ENCODE results near the gene SIRT5. TPM values are rescaled to one million over a fixed set of nuclear protein-coding genes. Genes with fewer than 3 reads are reported as not detected.

Gene SIRT5
- total and polyA plus RNA-seq, 12 donors = 10.8 to 60.1 (median 46.2) TPM

- Histone ChIP-seq H3K36me3 (no peaks in the 10 kb centered on the region), H3K4me1 (peaks cover 0 to 20% (median 12%) of the 10 kb centered on the region in 9 donors), H3K4me3 (no peak overlapping the region), H3K9me3 (peaks cover 0 to 5% (median 0%) of the 10 kb centered on the region in 11 donors), H3K27ac (no peak overlapping the region), H3K27me3 (no peaks in the 10 kb centered on the region)
- ATAC-seq = no peak
- TF ChIP-seq, protein P1, sequence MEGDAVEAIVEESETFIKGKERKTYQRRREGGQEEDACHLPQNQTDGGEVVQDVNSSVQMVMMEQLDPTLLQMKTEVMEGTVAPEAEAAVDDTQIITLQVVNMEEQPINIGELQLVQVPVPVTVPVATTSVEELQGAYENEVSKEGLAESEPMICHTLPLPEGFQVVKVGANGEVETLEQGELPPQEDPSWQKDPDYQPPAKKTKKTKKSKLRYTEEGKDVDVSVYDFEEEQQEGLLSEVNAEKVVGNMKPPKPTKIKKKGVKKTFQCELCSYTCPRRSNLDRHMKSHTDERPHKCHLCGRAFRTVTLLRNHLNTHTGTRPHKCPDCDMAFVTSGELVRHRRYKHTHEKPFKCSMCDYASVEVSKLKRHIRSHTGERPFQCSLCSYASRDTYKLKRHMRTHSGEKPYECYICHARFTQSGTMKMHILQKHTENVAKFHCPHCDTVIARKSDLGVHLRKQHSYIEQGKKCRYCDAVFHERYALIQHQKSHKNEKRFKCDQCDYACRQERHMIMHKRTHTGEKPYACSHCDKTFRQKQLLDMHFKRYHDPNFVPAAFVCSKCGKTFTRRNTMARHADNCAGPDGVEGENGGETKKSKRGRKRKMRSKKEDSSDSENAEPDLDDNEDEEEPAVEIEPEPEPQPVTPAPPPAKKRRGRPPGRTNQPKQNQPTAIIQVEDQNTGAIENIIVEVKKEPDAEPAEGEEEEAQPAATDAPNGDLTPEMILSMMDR (IDR thresholded peaks at IDR 0.05) = no peak
- intact Hi-C loops (cut with DNase I) = no loop called here
- no peak for DNase-seq
Observed at GRCh38 chr6:13550656-13551055, 23.7 kb upstream of the SIRT5 start.

GRCh38 chr6:13553646-13554045, 20.8 kb upstream of the SIRT5 start:
- WGBS, 2 donors = 97 to 98% methylated on average over 1 of the region's 1 CpG
- no peak for ATAC-seq

GRCh38 chr6:13554929-13555333, 19.5 kb upstream of the SIRT5 start:
- WGBS, 2 donors = 35 to 43% methylated on average over 8 of the region's 8 CpGs
- H3K27me3 ChIP-seq = no peaks in the 10 kb centered on the region

More at GRCh38 chr6:13553646-13554045, 20.8 kb upstream of the SIRT5 start:
- peaks cover 0 to 5% (median 0%) of the 10 kb centered on the region in 11 donors for H3K9me3 ChIP-seq
- no peak for DNase-seq
- intact Hi-C loops (cut with DNase I) = no loop called here
- no peak overlapping the region for H3K4me3 ChIP-seq
- H3K27ac ChIP-seq = peak overlapping the region in 9 of 10 donors; percentile 66 to 90 (median 78)
- H3K36me3 ChIP-seq = no peaks in the 10 kb centered on the region
- TF ChIP-seq, protein P1 (IDR thresholded peaks at IDR 0.05) = no peak
- H3K27me3 ChIP-seq = no peaks in the 10 kb centered on the region
- H3K4me1 ChIP-seq = peaks cover 0 to 30% (median 14%) of the 10 kb centered on the region in 9 donors

DNA sequence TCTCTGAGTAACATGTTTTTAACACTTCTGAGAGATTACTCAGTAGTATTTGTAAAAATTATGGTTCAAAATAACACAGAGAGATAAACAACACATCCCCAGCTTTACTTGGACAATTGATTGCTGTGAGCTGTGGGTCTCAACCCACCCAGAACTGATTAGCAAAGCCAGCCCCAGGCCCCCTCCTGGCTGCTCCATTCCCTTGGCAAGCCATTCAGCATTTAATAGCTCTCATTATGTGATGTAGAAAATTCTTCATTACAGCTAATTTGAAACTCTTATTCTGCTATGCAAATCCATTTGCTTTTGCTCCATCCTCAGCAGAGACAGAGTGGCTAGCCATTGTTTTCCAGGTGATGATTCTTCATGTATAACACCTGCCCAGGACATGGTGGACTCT, 16.6 kb upstream of the SIRT5 start:
- intact Hi-C loops (cut with DNase I) = no loop called here
- Histone ChIP-seq H3K4me1 (peaks cover 0 to 38% (median 14%) of the 10 kb centered on the region in 9 donors), H3K4me3 (no peak overlapping the region), H3K27ac (no peak overlapping the region), H3K9me3 (peaks cover 0 to 5% (median 0%) of the 10 kb centered on the region in 11 donors), H3K36me3 (no peaks in the 10 kb centered on the region), H3K27me3 (no peaks in the 10 kb centered on the region)
- ATAC-seq = no peak
- TF ChIP-seq, protein P1 (IDR thresholded peaks at IDR 0.05) = no peak
- no peak for DNase-seq

More at GRCh38 chr6:13554929-13555333, 19.5 kb upstream of the SIRT5 start:
- DNase-seq = peak; percentile 59 to 74
- TF ChIP-seq, protein P1 (IDR thresholded peaks at IDR 0.05) = peak in 2 of 9 donors; percentile 4 to 28
- no peak overlapping the region for H3K4me3 ChIP-seq
- intact Hi-C loops (cut with DNase I) = no loop called here
- H3K27ac ChIP-seq = peak overlapping the region; percentile 32 to 90 (median 76)
- H3K4me1 ChIP-seq = peaks cover 0 to 38% (median 14%) of the 10 kb centered on the region in 9 donors
- ATAC-seq = peak; percentile 84 to 98 (median 96)
- no peaks in the 10 kb centered on the region for H3K36me3 ChIP-seq
- H3K9me3 ChIP-seq = peaks cover 0 to 5% (median 0%) of the 10 kb centered on the region in 11 donors
